ENCODE data around the gene PRICKLE1. TPM values are rescaled to one million over a fixed set of nuclear protein-coding genes. Genes with fewer than 3 reads are reported as not detected.

Gene PRICKLE1
- total RNA-seq, 1 experiment from 2014 or later: 20.1 TPM

DNA sequence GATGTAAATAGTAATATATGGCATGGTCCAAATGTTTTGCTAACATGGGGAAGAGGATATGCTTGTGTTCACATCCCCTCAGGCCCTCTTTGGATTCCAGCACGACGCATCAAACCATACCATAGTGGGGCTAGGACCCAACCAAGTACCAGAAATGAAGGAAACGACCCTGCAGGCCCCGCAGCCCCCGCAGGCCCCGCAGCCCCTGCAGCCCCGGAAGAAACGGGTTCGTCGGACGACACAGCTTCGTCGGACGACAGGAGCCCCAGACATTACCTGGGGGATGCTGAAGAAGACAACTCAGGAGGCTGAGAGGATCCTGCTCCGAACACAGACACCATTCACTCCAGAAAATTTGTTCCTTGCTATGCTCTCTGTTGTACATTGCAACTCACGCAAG is 143.7 kb downstream of the PRICKLE1 start:
- in situ Hi-C loops (cut with HindIII; ENCODE audit: low pct_unique_long_range_greater_than_20kb, low sequenced_read_pairs) (no loop called here), intact Hi-C loops (cut with micrococcal nuclease; ENCODE audit: unreplicated experiment) (no loop called here)
- Histone ChIP-seq H3K27ac (ENCODE audit: low read length) (no peak overlapping the region), H3K4me3 (ENCODE audit: low read depth in 2 of 2, low read length in 2 of 2) (no peak overlapping the region), H3K9me3 (ENCODE audit: control insufficient read depth, insufficient read depth, low read depth, low read length) (no peaks in the 10 kb centered on the region), H3K36me3 (ENCODE audit: control insufficient read depth, insufficient read depth, low read length) (no peaks in the 10 kb centered on the region; the same call in 1 of the 2 replicates), H3K4me1 (ENCODE audit: control insufficient read depth, insufficient read depth, low read length) (peaks cover 6% of the 10 kb centered on the region), H3K27me3 (ENCODE audit: control insufficient read depth, insufficient read depth, low read length) (no peaks in the 10 kb centered on the region)
- TF ChIP-seq CTCF (IDR thresholded peaks at IDR 0.05) (no peak), TCF7L2 (IDR thresholded peaks at IDR 0.05; ENCODE audit: low read depth, low read length) (no peak), SIN3A (IDR thresholded peaks at IDR 0.05; ENCODE audit: borderline replicate concordance, insufficient read depth, low read depth, low read length) (no peak), POLR2AphosphoS5 (IDR thresholded peaks at IDR 0.05; ENCODE audit: low read depth, low read length) (no peak)
- TF ChIP-seq, protein P1, sequence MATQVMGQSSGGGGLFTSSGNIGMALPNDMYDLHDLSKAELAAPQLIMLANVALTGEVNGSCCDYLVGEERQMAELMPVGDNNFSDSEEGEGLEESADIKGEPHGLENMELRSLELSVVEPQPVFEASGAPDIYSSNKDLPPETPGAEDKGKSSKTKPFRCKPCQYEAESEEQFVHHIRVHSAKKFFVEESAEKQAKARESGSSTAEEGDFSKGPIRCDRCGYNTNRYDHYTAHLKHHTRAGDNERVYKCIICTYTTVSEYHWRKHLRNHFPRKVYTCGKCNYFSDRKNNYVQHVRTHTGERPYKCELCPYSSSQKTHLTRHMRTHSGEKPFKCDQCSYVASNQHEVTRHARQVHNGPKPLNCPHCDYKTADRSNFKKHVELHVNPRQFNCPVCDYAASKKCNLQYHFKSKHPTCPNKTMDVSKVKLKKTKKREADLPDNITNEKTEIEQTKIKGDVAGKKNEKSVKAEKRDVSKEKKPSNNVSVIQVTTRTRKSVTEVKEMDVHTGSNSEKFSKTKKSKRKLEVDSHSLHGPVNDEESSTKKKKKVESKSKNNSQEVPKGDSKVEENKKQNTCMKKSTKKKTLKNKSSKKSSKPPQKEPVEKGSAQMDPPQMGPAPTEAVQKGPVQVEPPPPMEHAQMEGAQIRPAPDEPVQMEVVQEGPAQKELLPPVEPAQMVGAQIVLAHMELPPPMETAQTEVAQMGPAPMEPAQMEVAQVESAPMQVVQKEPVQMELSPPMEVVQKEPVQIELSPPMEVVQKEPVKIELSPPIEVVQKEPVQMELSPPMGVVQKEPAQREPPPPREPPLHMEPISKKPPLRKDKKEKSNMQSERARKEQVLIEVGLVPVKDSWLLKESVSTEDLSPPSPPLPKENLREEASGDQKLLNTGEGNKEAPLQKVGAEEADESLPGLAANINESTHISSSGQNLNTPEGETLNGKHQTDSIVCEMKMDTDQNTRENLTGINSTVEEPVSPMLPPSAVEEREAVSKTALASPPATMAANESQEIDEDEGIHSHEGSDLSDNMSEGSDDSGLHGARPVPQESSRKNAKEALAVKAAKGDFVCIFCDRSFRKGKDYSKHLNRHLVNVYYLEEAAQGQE (IDR thresholded peaks at IDR 0.05; ENCODE audit: insufficient read depth in 1 of 2, low read depth in 2 of 2, low read length in 1 of 2): no peak
- BruUV-seq (replicated peaks): no TSS peak
- POLR2A ChIA-PET: no interaction called here
- CTCF ChIA-PET: no interaction called here
- no peak for ATAC-seq
- no peak for DNase-seq (ENCODE audit: low read depth, low spot score)

DNA sequence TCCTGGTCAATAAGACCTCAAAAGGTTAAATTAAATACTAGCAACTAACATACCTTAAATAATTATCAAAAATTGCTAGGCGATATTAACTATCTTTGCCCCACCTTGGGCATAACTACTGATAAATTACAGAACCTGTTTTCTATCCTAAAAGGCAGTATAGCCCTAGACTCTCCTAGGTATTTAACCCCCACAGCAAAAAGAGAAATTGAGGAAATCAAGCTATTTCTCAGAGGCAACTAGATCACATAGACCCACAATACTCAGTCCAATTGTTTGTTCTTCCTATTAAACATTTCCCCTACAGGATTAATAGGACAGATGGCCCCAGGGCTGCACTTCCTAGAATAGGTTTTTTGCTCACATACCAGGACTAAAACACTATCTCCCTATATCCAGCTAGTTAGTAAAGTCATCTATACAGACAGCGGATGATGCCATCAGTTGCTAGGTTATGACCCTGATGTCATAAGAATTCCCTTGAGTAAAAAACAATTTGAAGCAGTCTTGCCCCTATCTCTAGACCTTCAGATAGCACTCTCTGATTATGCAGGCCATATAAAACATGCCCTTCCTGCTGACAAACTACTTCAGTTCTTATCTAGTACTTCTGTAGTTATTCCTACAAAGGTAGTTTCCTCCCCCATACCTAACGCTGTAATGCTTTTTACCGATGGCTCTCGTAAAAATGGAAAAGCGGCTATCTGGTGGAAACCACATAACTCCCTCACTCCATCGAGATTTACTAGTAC is 145.2 kb downstream of the PRICKLE1 start:
- POLR2A ChIA-PET: no interaction called here
- CTCF ChIA-PET: no interaction called here

More for the DNA sequence above, 145.2 kb downstream of the PRICKLE1 start:
- in situ Hi-C loops (cut with HindIII; ENCODE audit: low pct_unique_long_range_greater_than_20kb, low sequenced_read_pairs) (no loop called here), intact Hi-C loops (cut with micrococcal nuclease; ENCODE audit: unreplicated experiment) (no loop called here)
- ATAC-seq (no peak), DNase-seq (ENCODE audit: low read depth, low spot score) (no peak)
- Histone ChIP-seq H3K27ac (ENCODE audit: low read length) (no peak overlapping the region), H3K4me3 (ENCODE audit: low read depth in 2 of 2, low read length in 2 of 2) (no peak overlapping the region), H3K4me1 (ENCODE audit: control insufficient read depth, insufficient read depth, low read length) (peaks cover 6% of the 10 kb centered on the region), H3K36me3 (ENCODE audit: control insufficient read depth, insufficient read depth, low read length) (no peaks in the 10 kb centered on the region; the same call in 1 of the 2 replicates), H3K9me3 (ENCODE audit: control insufficient read depth, insufficient read depth, low read depth, low read length) (no peaks in the 10 kb centered on the region), H3K27me3 (ENCODE audit: control insufficient read depth, insufficient read depth, low read length) (no peaks in the 10 kb centered on the region)
- TF ChIP-seq, protein P1 (IDR thresholded peaks at IDR 0.05; ENCODE audit: insufficient read depth in 1 of 2, low read depth in 2 of 2, low read length in 1 of 2): no peak
- no peak for TF ChIP-seq SIN3A (IDR thresholded peaks at IDR 0.05; ENCODE audit: borderline replicate concordance, insufficient read depth, low read depth, low read length)
- no peak for TF ChIP-seq POLR2AphosphoS5 (IDR thresholded peaks at IDR 0.05; ENCODE audit: low read depth, low read length)
- no peak for TF ChIP-seq TCF7L2 (IDR thresholded peaks at IDR 0.05; ENCODE audit: low read depth, low read length)
- BruUV-seq (replicated peaks): no TSS peak
